Astrocyte (in vitro differentiated cells and primary cell): ENCODE data around the gene RWDD1. TPM values are rescaled to one million over a fixed set of nuclear protein-coding genes. Genes with fewer than 3 reads are reported as not detected.
A peak's percentile ranks its signal among the peaks of the same experiment; 100 is the strongest.

Experiments
- DNase-seq: peaks from one replicate; pipeline ENCODE4 v3.0.0-alpha.2; 2010; ENCODE audit warnings: low read depth
- FAIRE-seq: peaks from 2 replicates; lab custom pipeline; 2011; peaks lifted over from hg19 to GRCh38; lab: Jason Lieb, UNC
- H2AFZ ChIP-seq: 2 replicates; pipeline ENCODE4 v1.6.0; 2012; ENCODE audit warnings: low read depth, low read length, inconsistent platforms
- H3K27ac ChIP-seq: 2 replicates; pipeline ENCODE4 v1.5.1; 2011; ENCODE audit warnings: low read depth, low read length, inconsistent platforms
- H3K27me3 ChIP-seq: 2 replicates; pipeline ENCODE4 v1.6.0; 2011; ENCODE audit warnings: low read length, inconsistent platforms; ENCODE audit not compliant: insufficient read depth
- H3K36me3 ChIP-seq: 2 replicates; pipeline ENCODE4 v1.5.1; 2011; ENCODE audit warnings: low read length, inconsistent platforms; ENCODE audit not compliant: insufficient read depth
- H3K4me1 ChIP-seq: 2 replicates; pipeline ENCODE4 v1.5.1; 2011; ENCODE audit warnings: low read length, inconsistent platforms; ENCODE audit not compliant: insufficient read depth
- H3K4me2 ChIP-seq: 2 replicates; pipeline ENCODE4 v1.6.0; 2012; ENCODE audit warnings: low read length, inconsistent platforms
- H3K4me3 ChIP-seq: 2 replicates; pipeline ENCODE4 v1.5.1; 2011; ENCODE audit warnings: low read depth, mild to moderate bottlenecking, low read length, inconsistent platforms; ENCODE audit not compliant: insufficient read depth
- H3K79me2 ChIP-seq: 2 replicates; pipeline ENCODE4 v1.6.0; 2012; ENCODE audit warnings: mild to moderate bottlenecking, low read length, inconsistent platforms; ENCODE audit not compliant: insufficient read depth
- H3K9ac ChIP-seq: 2 replicates; pipeline ENCODE4 v1.6.0; 2012; ENCODE audit warnings: mild to moderate bottlenecking, low read length, inconsistent platforms
- H3K9me3 ChIP-seq: 2 replicates; pipeline ENCODE4 v1.5.1; 2012; ENCODE audit warnings: low read depth, mild to moderate bottlenecking, low read length, inconsistent platforms; ENCODE audit not compliant: insufficient read depth
- H4K20me1 ChIP-seq: 2 replicates; pipeline ENCODE4 v1.6.0; 2012; ENCODE audit warnings: low read length, inconsistent platforms; ENCODE audit not compliant: insufficient read depth
- H3K27ac Mint-ChIP-seq: one replicate; pipeline ENCODE4 v1.8.0; 2021; ENCODE audit warnings: mild to moderate bottlenecking, mixed read lengths; ENCODE audit not compliant: unreplicated experiment
- H3K27me3 Mint-ChIP-seq: one replicate; pipeline ENCODE4 v1.8.0; 2021; ENCODE audit warnings: low read depth, mixed read lengths; ENCODE audit not compliant: unreplicated experiment
- H3K36me3 Mint-ChIP-seq: one replicate; pipeline ENCODE4 v1.8.0; 2021; ENCODE audit warnings: low read depth, mixed read lengths; ENCODE audit not compliant: unreplicated experiment
- H3K4me1 Mint-ChIP-seq: one replicate; pipeline ENCODE4 v1.8.0; 2021; ENCODE audit warnings: low read depth, mixed read lengths; ENCODE audit not compliant: unreplicated experiment
- H3K4me3 Mint-ChIP-seq: one replicate; pipeline ENCODE4 v1.8.0; 2021; ENCODE audit warnings: mild to moderate bottlenecking, moderate library complexity, mixed read lengths; ENCODE audit not compliant: unreplicated experiment
- H3K9me3 Mint-ChIP-seq: one replicate; pipeline ENCODE4 v1.8.0; 2021; ENCODE audit warnings: mild to moderate bottlenecking, mixed read lengths; ENCODE audit not compliant: unreplicated experiment
- EZH2 ChIP-seq: IDR thresholded peaks from 2 replicates; pipeline ENCODE4 v1.6.1; 2012; ENCODE audit warnings: mild to moderate bottlenecking, low read length, inconsistent platforms; ENCODE audit not compliant: insufficient read depth
- total RNA-seq: library from RNA; stranded (reverse); gene quantifications from 2 replicates; pipeline ENCODE4 v1.2.1, GENCODE V29; 2021
- TF ChIP-seq, protein P1 (sequence below): IDR thresholded peaks from 2 replicates; pipeline ENCODE4 v1.5.1; 2011; ENCODE audit warnings: low read depth, mild to moderate bottlenecking, inconsistent platforms, low read length, moderate library complexity; ENCODE audit not compliant: insufficient read depth

The RWDD1 gene
- total RNA-seq, 1 donor from 2014 or later: 45.1 TPM

- Mint-ChIP-seq H3K4me3 (no peak overlapping the region), H3K9me3 (no peaks in the 10 kb centered on the region), H3K4me1 (peaks cover 1% of the 10 kb centered on the region), H3K36me3 (peaks cover 13% of the 10 kb centered on the region), H3K27ac (no peak overlapping the region), H3K27me3 (no peaks in the 10 kb centered on the region)
- no peak for TF ChIP-seq EZH2
- TF ChIP-seq, protein P1, sequence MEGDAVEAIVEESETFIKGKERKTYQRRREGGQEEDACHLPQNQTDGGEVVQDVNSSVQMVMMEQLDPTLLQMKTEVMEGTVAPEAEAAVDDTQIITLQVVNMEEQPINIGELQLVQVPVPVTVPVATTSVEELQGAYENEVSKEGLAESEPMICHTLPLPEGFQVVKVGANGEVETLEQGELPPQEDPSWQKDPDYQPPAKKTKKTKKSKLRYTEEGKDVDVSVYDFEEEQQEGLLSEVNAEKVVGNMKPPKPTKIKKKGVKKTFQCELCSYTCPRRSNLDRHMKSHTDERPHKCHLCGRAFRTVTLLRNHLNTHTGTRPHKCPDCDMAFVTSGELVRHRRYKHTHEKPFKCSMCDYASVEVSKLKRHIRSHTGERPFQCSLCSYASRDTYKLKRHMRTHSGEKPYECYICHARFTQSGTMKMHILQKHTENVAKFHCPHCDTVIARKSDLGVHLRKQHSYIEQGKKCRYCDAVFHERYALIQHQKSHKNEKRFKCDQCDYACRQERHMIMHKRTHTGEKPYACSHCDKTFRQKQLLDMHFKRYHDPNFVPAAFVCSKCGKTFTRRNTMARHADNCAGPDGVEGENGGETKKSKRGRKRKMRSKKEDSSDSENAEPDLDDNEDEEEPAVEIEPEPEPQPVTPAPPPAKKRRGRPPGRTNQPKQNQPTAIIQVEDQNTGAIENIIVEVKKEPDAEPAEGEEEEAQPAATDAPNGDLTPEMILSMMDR: no peak
- Histone ChIP-seq H3K9me3 (no peaks in the 10 kb centered on the region), H3K4me2 (no peak overlapping the region), H3K27me3 (no peaks in the 10 kb centered on the region), H4K20me1 (no peaks in the 10 kb centered on the region), H3K27ac (no peak overlapping the region), H3K4me3 (no peak overlapping the region), H3K79me2 (no peaks in the 10 kb centered on the region), H3K4me1 (no peaks in the 10 kb centered on the region), H3K36me3 (no peaks in the 10 kb centered on the region), H3K9ac (no peak overlapping the region), H2AFZ (no peak overlapping the region)
- DNase-seq: no peak
- FAIRE-seq: no peak
Observed at GRCh38 chr6:116605935-116606334, 34.6 kb downstream of the RWDD1 start.

GRCh38 chr6:116611056-116611455 lies 39.8 kb downstream of the RWDD1 start:
- Histone ChIP-seq H3K4me2 (no peak overlapping the region), H3K27ac (no peak overlapping the region), H4K20me1 (no peaks in the 10 kb centered on the region), H3K4me3 (no peak overlapping the region), H3K36me3 (no peaks in the 10 kb centered on the region), H3K4me1 (no peaks in the 10 kb centered on the region), H3K27me3 (no peaks in the 10 kb centered on the region), H3K79me2 (no peaks in the 10 kb centered on the region), H3K9ac (no peak overlapping the region), H3K9me3 (no peaks in the 10 kb centered on the region), H2AFZ (no peak overlapping the region)
- no peak overlapping the region for H3K27ac Mint-ChIP-seq
- no peaks in the 10 kb centered on the region for H3K36me3 Mint-ChIP-seq
- H3K9me3 Mint-ChIP-seq: no peaks in the 10 kb centered on the region
- FAIRE-seq (no peak), DNase-seq (no peak)
- no peak for TF ChIP-seq EZH2
- TF ChIP-seq, protein P1: no peak
- no peak overlapping the region for H3K4me3 Mint-ChIP-seq
- H3K4me1 Mint-ChIP-seq: peaks cover 4% of the 10 kb centered on the region
- no peaks in the 10 kb centered on the region for H3K27me3 Mint-ChIP-seq

- Mint-ChIP-seq H3K9me3 (no peaks in the 10 kb centered on the region), H3K4me1 (peaks cover 2% of the 10 kb centered on the region), H3K27ac (peak within 1 kb of the TSS; percentile 91), H3K36me3 (no peaks in the 10 kb centered on the region), H3K4me3 (peak within 1 kb of the TSS; percentile 92), H3K27me3 (peaks cover 15% of the 10 kb centered on the region)
- H3K4me1 ChIP-seq: peaks cover 6% of the 10 kb centered on the region
- TF ChIP-seq, protein P1: no peak
- TF ChIP-seq EZH2: no peak
- H3K79me2 ChIP-seq: no peaks in the 10 kb centered on the region
- peak within 1 kb of the TSS; percentile 80 for H3K4me3 ChIP-seq
- peak within 1 kb of the TSS; percentile 98 for H2AFZ ChIP-seq
- FAIRE-seq (peak; percentile 99), DNase-seq (peak; percentile 94)
- peak within 1 kb of the TSS; percentile 88 for H3K9ac ChIP-seq
- peak within 1 kb of the TSS; percentile 99 for H3K4me2 ChIP-seq
- H3K27ac ChIP-seq: peak within 1 kb of the TSS; percentile 9
- H3K27me3 ChIP-seq: peaks cover 3% of the 10 kb centered on the region
- H4K20me1 ChIP-seq: no peaks in the 10 kb centered on the region
- no peaks in the 10 kb centered on the region for H3K9me3 ChIP-seq
- no peaks in the 10 kb centered on the region for H3K36me3 ChIP-seq
Observed at GRCh38 chr6:116615937-116616736, 44.8 kb downstream of the RWDD1 start, which contains the start of gene RSPH4A. TSS of gene RSPH4A (plus strand) at chr6:116616479. CDS start at chr6:116616624, 145 bp downstream.
